Bronchial epithelial cell (primary cell): ENCODE measurements around the gene IRF4. TPM values are rescaled to one million over a fixed set of nuclear protein-coding genes. Genes with fewer than 3 reads are reported as not detected.

Source experiments
- DNase-seq: peaks from one replicate; pipeline ENCODE4 v3.0.0-alpha.2; 2010; ENCODE audit warnings: low read depth
- FAIRE-seq: peaks from 2 replicates; lab custom pipeline; 2011; peaks lifted over from hg19 to GRCh38; lab: Jason Lieb, UNC
- H3K27me3 ChIP-seq: 2 replicates; pipeline ENCODE4 v1.5.1; 2011; ENCODE audit warnings: low read length; ENCODE audit not compliant: control insufficient read depth, insufficient read depth
- H3K36me3 ChIP-seq: 2 replicates; pipeline ENCODE4 v1.5.1; 2011; ENCODE audit warnings: low read length; ENCODE audit not compliant: control insufficient read depth, insufficient read depth
- H3K4me3 ChIP-seq: 2 replicates; pipeline ENCODE4 v1.5.1; 2011; ENCODE audit warnings: mild to moderate bottlenecking, low read depth, low read length, control low read depth
- total RNA-seq: library from RNA; depleted of rRNA; stranded (reverse); fragments of >200 nt; gene quantifications from 2 replicates; pipeline ENCODE4 v1.2.1, GENCODE V29; 2014
- TF ChIP-seq, protein P1 (sequence below): IDR thresholded peaks from 2 replicates; pipeline ENCODE4 v1.5.1; 2011; ENCODE audit warnings: mild to moderate bottlenecking, moderate library complexity, low read length, control low read depth, inconsistent platforms; ENCODE audit not compliant: insufficient read depth, severe bottlenecking

IRF4 gene
- not detected in 2 replicates for total RNA-seq

DNA sequence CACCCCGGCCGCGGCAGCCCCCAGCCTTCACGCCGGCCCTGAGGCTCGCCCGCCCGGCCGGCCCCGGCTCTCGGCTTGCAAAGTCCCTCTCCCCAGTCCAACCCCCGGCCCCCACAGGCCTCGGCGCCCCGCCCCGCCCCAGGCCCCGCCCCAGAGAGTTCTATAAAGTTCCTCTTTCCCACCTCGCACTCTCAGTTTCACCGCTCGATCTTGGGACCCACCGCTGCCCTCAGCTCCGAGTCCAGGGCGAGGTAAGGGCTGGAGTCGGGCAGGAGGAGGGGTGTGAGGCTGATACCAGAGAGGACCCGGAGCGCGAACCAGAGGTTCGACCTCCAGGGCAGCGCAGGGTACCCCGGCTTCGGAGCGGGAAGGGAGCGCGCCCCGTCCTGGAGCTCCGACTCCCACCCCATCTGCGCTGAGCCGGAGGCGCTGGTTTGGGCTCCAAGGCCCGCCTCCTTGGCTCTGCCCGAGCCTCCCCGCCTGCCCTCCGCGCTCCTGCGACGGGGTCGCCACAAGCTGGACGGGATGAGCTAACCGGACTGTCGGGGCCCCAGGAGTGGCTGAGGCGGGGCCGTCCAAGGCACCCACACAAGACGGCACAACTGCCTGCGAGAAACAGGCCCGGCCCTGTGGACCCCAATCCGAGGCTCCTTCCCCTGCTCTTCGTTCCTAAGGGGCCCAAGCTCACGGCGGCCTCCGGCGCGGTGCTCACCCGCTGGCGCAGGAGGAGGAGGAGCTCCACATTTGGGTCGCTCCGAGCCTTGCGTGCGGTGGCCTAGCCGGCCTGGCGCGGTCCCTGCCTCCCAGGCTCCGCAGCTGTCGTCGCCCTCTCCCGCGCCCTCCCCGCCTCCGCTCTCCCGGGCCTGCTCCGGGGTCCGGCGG, at the start of gene IRF4:
IRF4 (plus strand) TSS at position 194 of the 882 bp plus-strand sequence. CDS start 1,401 bp downstream, outside the sequence.
- peaks cover 50% of the 10 kb centered on the region for H3K27me3 ChIP-seq
- no peak for FAIRE-seq
- DNase-seq: no peak
- no peaks in the 10 kb centered on the region for H3K36me3 ChIP-seq
- no peak within 1 kb of the TSS for H3K4me3 ChIP-seq
- TF ChIP-seq, protein P1, sequence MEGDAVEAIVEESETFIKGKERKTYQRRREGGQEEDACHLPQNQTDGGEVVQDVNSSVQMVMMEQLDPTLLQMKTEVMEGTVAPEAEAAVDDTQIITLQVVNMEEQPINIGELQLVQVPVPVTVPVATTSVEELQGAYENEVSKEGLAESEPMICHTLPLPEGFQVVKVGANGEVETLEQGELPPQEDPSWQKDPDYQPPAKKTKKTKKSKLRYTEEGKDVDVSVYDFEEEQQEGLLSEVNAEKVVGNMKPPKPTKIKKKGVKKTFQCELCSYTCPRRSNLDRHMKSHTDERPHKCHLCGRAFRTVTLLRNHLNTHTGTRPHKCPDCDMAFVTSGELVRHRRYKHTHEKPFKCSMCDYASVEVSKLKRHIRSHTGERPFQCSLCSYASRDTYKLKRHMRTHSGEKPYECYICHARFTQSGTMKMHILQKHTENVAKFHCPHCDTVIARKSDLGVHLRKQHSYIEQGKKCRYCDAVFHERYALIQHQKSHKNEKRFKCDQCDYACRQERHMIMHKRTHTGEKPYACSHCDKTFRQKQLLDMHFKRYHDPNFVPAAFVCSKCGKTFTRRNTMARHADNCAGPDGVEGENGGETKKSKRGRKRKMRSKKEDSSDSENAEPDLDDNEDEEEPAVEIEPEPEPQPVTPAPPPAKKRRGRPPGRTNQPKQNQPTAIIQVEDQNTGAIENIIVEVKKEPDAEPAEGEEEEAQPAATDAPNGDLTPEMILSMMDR: no peak

DNA sequence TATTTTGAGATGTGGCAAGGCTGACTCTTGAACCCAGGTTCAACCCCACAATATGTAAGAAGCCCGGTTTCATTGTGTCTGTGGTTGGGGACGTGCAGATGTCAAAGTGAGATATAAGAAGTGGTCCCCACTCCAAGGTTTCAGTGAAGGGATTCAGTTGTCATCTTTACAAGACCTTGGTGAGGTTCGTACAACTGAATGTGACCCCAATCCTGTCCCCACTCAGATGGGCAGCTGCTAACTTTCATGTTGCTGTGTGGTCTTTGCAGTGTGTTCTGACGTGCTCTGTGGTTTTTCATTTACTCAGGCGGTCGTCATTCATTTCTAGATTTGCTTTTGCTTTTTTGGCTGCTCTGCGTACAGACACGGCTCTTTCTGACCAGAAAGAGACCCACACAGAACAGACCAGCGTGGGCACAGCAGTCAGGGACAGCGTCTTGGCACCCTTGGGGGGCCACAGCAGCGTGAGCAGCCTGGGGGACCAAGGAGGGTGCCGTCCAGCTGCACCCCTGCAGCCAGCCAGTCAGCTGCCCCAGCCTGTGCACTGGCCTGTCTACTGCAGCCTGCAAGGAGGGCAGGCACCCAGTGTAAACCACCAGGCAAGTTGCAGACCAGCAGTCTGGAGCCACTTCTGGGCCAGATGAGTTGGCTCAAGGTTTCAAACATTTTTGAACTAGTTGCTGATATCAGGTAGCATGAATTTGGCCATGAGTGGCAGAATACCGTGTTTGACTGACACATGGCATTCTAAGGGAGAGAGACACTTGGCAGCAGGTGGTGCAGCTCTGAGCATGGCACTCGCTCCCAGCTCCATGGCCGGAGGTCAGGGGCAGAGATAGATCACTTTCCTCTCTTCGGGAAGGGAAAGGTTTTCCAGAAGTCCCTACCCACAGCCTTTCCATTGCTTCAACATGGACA, 49.4 kb upstream of the IRF4 start:
- DNase-seq (no peak), FAIRE-seq (no peak)
- Histone ChIP-seq H3K36me3 (peaks cover 4% of the 10 kb centered on the region), H3K27me3 (no peaks in the 10 kb centered on the region), H3K4me3 (no peak overlapping the region)
- TF ChIP-seq, protein P1: no peak

DNA sequence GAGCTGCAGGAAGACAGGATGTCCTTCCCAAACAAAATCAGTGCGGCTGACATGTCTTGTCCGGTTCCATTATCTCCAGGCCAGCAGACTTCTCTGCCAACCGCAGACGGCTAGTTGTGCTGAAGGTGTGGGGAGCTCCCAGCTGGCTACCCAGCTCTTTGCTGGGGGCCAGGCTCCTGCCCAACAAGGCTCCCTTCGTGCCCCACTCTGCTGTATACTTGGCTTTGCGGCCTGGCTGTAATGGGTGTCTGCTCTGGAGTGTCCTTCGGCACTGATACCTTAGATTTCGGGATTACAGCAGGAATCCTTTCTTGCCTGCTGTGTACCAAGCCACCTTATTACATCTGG, 48.7 kb upstream of the IRF4 start:
- no peak for FAIRE-seq

DNA sequence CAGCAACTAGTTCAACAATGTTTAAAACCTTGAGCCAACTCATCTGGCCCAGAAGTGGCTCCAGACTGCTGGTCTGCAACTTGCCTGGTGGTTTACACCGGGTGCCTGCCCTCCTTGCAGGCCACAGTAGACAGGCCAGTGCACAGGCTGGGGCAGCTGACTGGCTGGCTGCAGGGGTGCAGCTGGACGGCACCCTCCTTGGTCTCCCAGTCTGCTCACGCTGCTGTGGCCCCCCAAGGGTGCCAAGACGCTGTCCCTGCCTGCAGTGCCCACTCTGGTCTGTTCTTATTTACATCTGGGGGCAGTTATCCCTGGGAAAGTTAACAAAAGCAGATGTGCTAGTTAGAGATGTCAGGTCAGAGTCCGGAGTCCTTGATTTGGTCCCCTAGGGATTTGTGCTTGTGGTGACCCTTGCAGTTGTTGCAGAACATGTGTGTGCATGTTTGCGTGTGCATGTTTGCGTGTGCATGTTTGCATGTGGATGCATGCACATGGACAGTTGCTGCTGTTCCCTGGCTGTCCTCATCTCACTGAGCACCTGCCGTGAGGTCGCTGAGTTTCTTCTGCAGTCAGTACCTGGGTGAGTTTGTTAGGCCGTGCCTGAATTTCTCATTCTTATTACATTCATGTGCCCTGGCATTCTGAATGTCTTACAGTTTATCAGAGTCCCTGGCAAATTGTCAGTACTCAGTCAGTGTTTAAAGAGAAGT, 48.2 kb upstream of the IRF4 start:
- TF ChIP-seq, protein P1: no peak
- peak; percentile 90 for FAIRE-seq
- Histone ChIP-seq H3K27me3 (no peaks in the 10 kb centered on the region), H3K36me3 (peaks cover 9% of the 10 kb centered on the region), H3K4me3 (no peak overlapping the region)
- no peak for DNase-seq

More for the DNA sequence above, 48.7 kb upstream of the IRF4 start:
- Histone ChIP-seq H3K27me3 (no peaks in the 10 kb centered on the region), H3K4me3 (no peak overlapping the region), H3K36me3 (peaks cover 6% of the 10 kb centered on the region)
- TF ChIP-seq, protein P1: no peak
- DNase-seq: no peak

DNA sequence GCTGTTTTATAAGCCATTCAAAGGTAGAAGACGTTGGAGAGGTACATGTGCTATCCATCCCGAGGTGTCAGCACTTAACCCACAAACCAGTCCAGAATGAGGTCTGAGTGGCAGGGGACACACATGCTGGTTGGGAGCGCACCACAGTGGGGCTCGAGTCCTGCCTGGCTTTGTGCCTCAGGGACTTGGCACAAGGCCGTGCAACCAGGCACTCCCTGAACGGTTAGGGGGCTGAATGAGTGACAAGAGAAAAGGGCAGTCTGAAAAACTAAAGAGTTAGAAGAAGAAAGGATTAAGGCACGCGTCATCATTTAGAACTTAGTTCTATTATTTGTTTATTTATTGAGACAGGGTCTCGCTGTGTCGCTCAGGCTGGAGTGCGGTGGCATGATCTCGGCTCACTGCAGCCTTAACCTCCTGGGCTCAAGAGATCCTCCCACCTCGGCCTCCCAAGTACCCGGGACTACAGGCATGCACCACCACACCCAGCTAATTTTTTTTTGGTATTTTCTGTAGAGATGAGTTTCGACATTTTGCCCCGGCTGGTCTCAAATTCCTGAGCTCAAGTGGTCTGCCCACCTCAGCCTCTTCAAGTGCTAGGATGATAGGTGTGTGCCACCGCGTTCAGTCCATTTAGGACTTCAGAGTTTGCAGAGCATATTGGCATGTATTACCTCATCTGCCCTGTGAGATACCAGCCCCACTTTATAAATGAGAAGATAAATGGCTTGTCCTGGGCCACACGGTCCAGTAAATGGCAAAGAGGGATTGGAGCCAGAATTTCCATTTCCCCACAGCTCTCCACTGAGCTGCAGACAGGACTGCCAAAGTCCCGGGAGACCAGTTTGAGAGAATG, 47.4 kb upstream of the IRF4 start:
- no peak overlapping the region for H3K4me3 ChIP-seq
- TF ChIP-seq, protein P1: no peak
- H3K27me3 ChIP-seq: no peaks in the 10 kb centered on the region
- DNase-seq (no peak), FAIRE-seq (no peak)
- H3K36me3 ChIP-seq: peaks cover 9% of the 10 kb centered on the region
